NOMO-1 treated with DMSO at 0.1 percent for 48 hours (cell line): ENCODE measurements around the gene ERVH48-1.
A peak's percentile ranks its signal among the peaks of the same experiment; 100 is the strongest.
"Not testable (repeated sequence)": the region's sequence is repeated elsewhere in the genome, so short reads cannot be mapped to it uniquely, and the experiment has no call there.

ENCODE experiments used
- DNase-seq: peaks from one replicate; lab custom pipeline; 2025; ENCODE audit not compliant: unreplicated experiment; lab: John Stamatoyannopoulos, UW

The ERVH48-1 gene

GRCh38 chr21:42908484-42908883 is 16.9 kb downstream of the ERVH48-1 start:
- DNase-seq, result not testable (repeated sequence)

GRCh38 chr21:42906233-42906632 is 19.2 kb downstream of the ERVH48-1 start:
- DNase-seq, result no peak

GRCh38 chr21:42905195-42905594 is 20.2 kb downstream of the ERVH48-1 start:
- DNase-seq, result no peak

- no peak for DNase-seq
Measured at GRCh38 chr21:42903817-42904216, 21.6 kb downstream of the ERVH48-1 start.

GRCh38 chr21:42900446-42900845 is 25.0 kb downstream of the ERVH48-1 start:
- DNase-seq, result no peak

GRCh38 chr21:42892931-42893755 is 32.3 kb downstream of the ERVH48-1 start, which contains the start of gene NDUFV3:
NDUFV3 (plus strand) TSS chr21:42893309; CDS start chr21:42893334, 25 bp downstream.
- DNase-seq, result peak; percentile 98

GRCh38 chr21:42892582-42892930 is 32.9 kb downstream of the ERVH48-1 start:
- peak; percentile 46 for DNase-seq

GRCh38 chr21:42887326-42887725 is 38.1 kb downstream of the ERVH48-1 start:
- DNase-seq, result no peak

- DNase-seq, result no peak
Measured at GRCh38 chr21:42883921-42884320, 41.5 kb downstream of the ERVH48-1 start.

- DNase-seq, result no peak
Measured at GRCh38 chr21:42880352-42880751, 45.1 kb downstream of the ERVH48-1 start.

GRCh38 chr21:42878993-42879787 is 46.2 kb downstream of the ERVH48-1 start, which contains the start of gene WDR4:
WDR4 (minus strand) TSS chr21:42879539; CDS start chr21:42879495, 44 bp downstream.
- DNase-seq, result peak; percentile 94

GRCh38 chr21:42878678-42878992 is 46.8 kb downstream of the ERVH48-1 start:
- no peak for DNase-seq

- DNase-seq, result not testable (repeated sequence)
Measured at GRCh38 chr21:42875811-42876210, 49.6 kb downstream of the ERVH48-1 start.

GRCh38 chr21:42873096-42873495 is 52.3 kb downstream of the ERVH48-1 start:
- no peak for DNase-seq

- no peak for DNase-seq
Measured at GRCh38 chr21:42868196-42868595, 57.2 kb downstream of the ERVH48-1 start.
